OCI-LY1 (cell line): ENCODE measurements around the gene FEZ2.

ENCODE experiments used
- EZH2 ChIP-seq: fragments of 200-600 bp; sonication (generic), shearing (Covaris generic); IDR thresholded peaks from 2 replicates; pipeline ENCODE4 v1.8.0; 2017; ENCODE audit warnings: borderline replicate concordance, mixed run types, mild to moderate bottlenecking, antibody characterized with exemption, low read length, moderate library complexity, mixed read lengths
- TF ChIP-seq, protein P1 (sequence below): fragments of 200-600 bp; sonication (generic), shearing (Covaris generic); IDR thresholded peaks from 2 replicates; pipeline ENCODE4 v1.5.1; 2017; ENCODE audit warnings: mild to moderate bottlenecking, antibody characterized with exemption, low read length, moderate library complexity, mixed read lengths

DNA sequence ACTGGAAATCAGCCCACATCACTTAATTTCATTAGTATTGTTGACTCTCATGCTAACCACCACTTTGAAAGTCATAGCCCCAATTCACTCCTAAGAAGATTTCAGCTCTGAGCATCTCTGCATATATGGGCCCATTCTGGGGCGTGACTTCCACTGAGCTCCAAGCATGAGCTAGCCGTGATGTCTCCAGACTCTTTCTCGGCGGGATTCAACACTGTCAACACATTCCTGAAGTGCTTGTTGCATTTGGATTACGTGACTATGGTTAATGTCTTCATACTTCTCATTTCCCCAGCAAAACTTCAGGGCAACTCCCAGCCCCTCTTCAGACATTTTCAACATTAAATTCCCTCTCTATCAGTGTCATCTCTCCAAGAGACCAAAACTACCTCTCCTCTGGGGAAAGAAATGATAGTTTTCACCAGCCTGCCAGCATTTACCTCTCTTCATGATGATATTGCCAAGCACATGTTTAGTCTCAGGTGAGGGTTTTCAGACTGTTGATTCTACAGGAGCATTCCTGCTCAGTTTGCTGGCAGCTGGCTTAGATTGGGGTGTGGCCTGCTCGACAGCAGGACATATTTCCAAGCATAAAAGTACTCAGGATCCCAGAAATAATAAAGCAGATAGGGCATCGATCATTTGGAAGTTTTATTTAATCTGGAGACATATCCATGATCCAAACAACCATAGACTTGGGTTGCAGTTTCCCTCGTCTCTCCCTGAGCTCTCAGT is 81.7 kb downstream of the FEZ2 start:
- TF ChIP-seq, protein P1, sequence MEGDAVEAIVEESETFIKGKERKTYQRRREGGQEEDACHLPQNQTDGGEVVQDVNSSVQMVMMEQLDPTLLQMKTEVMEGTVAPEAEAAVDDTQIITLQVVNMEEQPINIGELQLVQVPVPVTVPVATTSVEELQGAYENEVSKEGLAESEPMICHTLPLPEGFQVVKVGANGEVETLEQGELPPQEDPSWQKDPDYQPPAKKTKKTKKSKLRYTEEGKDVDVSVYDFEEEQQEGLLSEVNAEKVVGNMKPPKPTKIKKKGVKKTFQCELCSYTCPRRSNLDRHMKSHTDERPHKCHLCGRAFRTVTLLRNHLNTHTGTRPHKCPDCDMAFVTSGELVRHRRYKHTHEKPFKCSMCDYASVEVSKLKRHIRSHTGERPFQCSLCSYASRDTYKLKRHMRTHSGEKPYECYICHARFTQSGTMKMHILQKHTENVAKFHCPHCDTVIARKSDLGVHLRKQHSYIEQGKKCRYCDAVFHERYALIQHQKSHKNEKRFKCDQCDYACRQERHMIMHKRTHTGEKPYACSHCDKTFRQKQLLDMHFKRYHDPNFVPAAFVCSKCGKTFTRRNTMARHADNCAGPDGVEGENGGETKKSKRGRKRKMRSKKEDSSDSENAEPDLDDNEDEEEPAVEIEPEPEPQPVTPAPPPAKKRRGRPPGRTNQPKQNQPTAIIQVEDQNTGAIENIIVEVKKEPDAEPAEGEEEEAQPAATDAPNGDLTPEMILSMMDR: no peak
- TF ChIP-seq EZH2: no peak
